Gastrocnemius medialis (tissue), 4 donors: ENCODE measurements around the gene TCF12.

Experiments
- POLR2A ChIP-seq, 2 donors: fragments of 450-650 bp; IDR thresholded peaks; one replicate each; pipeline ENCODE4 v1.6.1; 2017; ENCODE audit warnings: antibody characterized with exemption in 2 of 2, mild to moderate bottlenecking in 2 of 2, moderate library complexity in 2 of 2
- TF ChIP-seq, protein P1 (sequence below), 5 experiments: fragments of 450-650 bp in 3 of 5; fragments of 200-600 bp in 2 of 5; sonication (generic) in 2 of 5; IDR thresholded peaks in 4 of 5; conservative IDR thresholded peaks in 1 of 5; 1 replicate in 4 of 5; 2 replicates in 1 of 5; pipeline ENCODE4 v1.5.1; 2016 to 2019; ENCODE audit warnings: antibody characterized with exemption in 5 of 5, mild to moderate bottlenecking in 3 of 5, moderate library complexity in 3 of 5

DNA sequence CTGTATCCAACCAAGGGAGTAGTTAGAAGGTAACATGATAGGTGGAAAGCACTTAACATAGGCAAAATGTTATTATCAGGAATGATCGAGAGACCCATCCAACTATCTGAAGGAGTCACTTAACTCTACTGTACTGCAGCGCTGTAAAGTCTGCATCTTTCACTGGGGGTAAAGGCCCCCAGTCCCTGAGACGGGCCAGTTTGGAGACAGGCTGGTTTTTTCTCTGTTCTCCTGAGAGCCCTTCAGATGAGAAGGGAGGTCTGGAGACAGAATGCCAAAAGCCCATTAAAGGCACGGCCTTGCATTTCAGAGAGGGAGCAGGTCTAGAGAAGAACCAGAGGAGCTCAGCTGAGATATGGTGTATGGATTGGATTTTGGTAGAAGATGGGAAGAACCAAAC lies 386.6 kb downstream of the TCF12 start:
- TF ChIP-seq, protein P1, sequence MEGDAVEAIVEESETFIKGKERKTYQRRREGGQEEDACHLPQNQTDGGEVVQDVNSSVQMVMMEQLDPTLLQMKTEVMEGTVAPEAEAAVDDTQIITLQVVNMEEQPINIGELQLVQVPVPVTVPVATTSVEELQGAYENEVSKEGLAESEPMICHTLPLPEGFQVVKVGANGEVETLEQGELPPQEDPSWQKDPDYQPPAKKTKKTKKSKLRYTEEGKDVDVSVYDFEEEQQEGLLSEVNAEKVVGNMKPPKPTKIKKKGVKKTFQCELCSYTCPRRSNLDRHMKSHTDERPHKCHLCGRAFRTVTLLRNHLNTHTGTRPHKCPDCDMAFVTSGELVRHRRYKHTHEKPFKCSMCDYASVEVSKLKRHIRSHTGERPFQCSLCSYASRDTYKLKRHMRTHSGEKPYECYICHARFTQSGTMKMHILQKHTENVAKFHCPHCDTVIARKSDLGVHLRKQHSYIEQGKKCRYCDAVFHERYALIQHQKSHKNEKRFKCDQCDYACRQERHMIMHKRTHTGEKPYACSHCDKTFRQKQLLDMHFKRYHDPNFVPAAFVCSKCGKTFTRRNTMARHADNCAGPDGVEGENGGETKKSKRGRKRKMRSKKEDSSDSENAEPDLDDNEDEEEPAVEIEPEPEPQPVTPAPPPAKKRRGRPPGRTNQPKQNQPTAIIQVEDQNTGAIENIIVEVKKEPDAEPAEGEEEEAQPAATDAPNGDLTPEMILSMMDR (IDR thresholded peaks at IDR 0.05 in 4 of 5, conservative IDR thresholded peaks at IDR 0.05 in 1 of 5), result no peak
- no peak for TF ChIP-seq POLR2A (IDR thresholded peaks at IDR 0.05)
